NOMO-1 (cell line): Measurements from ENCODE around the gene PTGES2.
"Not testable (repeated sequence)": the region's sequence is repeated elsewhere in the genome, so short reads cannot be mapped to it uniquely, and the experiment has no call there.

ENCODE experiments used
- DNase-seq, 2 experiments: peaks; one replicate each; lab custom pipeline; 2025; ENCODE audit not compliant: unreplicated experiment in 2 of 2; lab: John Stamatoyannopoulos, UW

PTGES2 gene

DNA sequence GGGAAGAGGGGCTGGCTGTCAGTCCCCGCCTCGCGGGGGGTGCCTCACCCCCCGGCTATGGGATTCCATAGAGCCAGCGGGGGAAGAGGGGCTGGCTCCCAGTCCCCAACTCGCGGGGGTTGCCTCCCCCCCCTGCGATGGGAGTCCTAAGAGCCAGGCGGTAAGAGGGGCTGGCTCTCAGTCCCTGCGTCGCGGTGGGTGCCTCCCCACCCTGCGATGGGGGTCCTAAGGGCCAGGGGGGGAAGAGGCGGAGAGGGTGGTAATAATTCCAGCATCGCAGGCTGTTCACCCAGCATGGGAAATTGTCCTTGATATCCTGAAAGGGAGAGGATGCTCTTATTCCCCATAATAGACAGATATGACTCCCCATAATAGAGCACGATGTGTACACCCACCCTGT is 12.1 kb upstream of the PTGES2 start:
- DNase-seq, result no peak

DNA sequence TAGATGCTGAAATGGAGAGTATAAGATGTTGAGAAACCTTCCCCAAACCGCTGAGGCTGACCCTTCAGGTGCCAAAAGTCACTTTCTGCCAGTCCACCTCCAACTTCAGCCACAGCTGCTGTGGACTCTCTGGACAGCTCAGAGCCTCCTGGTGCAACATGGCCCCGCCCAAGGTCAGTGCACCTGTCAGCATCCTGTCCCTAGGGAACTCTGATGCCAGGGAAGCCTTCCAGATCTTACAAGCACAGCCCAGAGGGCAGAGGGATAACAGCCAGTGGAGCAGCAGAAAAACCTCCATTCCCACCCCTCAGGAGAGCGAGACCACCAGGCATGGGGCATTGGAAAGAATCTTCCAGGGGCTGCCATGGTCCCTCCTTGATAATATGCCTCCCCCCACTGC is 10.5 kb upstream of the PTGES2 start:
- DNase-seq, result no peak

- DNase-seq, result peak in 1 of 2 experiments; percentile 16
Measured at GRCh38 chr9:128136816-128137793, 9.6 kb upstream of the PTGES2 start.

DNA sequence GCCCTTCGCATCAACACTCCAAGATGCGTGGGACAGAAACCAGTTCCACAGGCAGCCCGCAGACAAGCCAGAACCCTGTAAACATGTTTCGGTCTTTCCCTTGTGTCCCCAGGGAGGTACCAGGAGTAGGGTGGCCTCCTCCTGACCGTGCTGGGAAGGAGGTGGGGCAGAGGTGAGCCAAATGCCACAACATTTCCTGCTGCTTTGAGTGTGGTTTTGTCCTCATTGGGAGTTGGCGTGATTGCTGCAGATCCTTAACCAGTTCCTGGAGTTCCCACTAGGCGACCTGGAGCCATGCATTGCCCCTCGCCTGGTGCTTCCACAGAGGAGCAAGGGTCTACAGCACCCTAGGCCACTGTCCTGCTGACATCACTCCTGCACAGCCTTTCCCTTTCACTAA is 8.0 kb upstream of the PTGES2 start:
- not testable (repeated sequence) for DNase-seq

DNA sequence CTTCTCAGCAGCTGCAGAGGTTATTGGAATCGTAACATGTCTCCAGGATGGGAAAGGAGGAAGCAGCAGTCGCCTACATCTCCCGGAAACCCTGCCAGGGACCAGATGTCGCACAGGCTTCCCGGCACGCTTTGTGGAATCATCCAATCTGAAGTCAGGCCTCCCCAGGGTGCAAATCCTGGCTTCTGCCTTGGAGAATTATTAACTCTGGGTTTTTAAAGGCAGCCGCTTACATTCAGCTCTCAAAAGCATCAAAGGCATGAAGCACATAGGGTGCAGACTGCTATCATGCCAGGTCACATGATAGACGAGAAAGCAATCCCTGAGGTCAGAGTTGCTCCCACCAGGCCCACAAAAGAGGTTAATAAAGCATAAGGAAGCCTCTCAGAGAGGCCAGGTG is 4.6 kb upstream of the PTGES2 start:
- not testable (repeated sequence) for DNase-seq

- DNase-seq, result not testable (repeated sequence)
Measured at GRCh38 chr9:128131346-128131745, 3.8 kb upstream of the PTGES2 start.

DNA sequence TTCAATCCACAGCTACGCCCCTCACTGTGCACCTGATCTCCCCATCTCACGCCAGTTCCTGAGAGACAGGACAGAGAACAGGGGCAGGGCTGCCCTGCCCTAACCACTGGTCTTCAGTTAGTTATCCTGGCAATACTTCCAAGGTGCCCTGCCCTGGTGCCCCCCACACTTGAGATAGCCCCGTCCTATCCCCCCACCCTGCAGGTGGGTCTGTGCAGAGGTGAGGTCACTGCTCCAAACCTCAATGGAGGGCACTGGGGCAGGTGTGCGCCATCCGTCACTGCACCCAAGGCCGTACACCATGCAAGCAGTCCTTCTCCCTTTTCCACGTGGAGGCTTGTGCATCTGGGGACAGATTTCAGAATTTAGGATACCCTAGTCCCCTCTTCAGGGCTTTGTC is 3.1 kb upstream of the PTGES2 start:
- not testable (repeated sequence) for DNase-seq

GRCh38 chr9:128129976-128130590 is 2.6 kb upstream of the PTGES2 start:
- DNase-seq, result not testable (repeated sequence)

DNA sequence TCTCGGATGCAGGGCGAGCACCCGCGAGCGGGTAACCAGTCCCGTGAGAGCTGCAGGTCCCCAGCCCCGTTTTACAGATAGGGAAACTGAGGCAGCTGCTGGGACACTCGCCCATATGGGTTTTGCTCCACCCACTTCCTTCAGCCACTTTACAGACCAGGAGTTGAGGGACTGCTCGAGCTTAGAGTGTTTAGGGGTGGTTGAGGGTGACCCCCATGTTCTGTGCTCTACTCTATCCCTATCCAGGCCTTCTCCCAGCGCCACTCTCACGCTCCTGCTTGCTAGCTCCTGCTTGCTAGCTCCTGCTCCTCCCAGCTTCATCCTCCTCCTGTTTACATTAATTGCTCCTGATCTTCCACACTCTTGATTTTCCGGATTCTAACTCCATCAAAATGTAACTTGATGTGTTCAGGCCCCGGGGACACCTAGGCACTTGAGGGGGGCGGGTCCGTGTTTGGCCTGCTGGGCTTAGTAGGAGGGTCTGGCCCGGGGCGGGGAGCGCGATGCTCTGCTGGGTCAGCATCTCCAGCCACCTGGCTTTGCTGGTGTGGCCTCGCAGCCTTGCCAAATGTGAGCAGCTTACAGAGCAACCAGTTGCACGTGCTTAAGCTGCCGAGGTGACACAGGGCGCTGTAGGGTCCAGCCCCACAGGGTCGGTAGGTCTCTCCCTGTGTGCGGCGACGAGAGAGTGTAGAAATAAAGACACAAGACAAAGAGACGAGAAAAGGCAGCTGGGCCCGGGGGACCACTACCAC is 1.5 kb upstream of the PTGES2 start:
- no peak for DNase-seq

- peak; percentile 72 to 78 for DNase-seq
Measured at GRCh38 chr9:128127990-128128835, 684 bp upstream of the PTGES2 start.

DNA sequence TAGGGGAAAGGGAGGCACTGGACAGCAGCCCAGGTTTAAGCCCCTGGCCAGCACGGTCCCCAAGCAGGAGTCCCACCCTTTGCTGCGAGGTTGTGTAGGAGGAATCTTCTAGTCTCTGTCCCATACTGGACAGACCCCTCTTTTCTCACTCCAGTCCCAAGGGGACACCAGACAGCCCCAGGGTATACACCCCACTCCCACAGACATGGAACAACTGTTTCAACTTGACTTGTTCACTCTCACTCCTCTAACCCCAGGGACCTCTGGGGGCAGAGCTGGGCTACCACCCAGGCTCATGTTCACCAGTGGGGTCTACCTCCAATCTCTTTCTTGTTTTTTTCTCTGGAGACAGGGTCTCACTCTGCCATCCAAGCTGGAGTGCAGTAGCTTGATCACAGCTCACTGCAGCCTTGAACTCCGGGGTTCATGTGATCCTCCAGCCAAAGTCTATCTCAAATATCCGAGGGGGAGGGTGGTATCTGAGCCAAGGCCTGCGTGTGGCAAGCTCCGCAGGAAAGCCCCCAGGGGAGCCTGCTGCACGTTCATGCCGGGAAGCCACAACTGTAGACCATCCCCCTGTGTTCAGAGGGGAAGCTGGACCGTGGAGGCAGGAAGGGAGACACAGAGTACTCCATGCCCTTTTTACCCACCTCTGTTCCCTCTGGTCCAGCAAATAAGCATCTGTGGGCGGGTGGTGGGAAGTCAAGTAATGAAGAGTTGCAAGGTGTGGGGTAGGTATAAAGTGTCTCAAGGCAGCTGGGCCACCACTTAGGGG is 1.8 kb downstream of the PTGES2 start:
- DNase-seq, result no peak

DNA sequence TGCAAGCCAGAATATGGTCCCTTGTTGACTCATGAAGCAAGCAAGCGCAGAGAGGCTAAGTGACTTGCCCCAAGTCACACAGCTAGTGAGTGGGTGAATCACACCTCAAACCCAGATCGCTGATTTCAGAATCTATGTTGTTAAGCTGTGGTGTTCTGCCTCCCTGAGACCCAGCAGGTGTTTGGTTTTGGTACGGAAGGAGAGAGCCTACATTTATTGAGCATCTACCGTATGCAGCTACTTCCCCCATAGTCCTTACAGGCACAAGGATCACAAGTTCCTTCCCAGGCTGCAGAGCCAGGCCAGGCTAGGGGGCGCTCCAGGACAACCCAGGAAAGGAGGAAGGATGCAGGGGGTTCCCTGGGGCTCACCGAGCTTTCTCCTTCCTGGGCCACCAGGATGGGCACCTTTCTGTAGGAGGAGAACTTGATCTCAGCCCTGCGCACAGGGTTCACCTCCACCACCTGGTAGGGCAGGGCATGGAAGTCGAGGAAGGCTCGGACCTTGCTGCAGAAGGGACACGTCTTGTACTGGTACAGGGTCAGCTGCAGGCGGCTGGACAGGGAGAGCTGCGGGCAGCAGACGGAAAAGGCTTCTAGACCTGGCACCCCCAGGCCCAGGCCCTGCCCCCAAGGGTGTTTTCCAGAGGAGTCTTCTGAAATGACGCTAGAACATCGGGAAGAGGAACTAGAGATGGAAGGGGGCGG is 2.5 kb downstream of the PTGES2 start:
- DNase-seq, result peak; percentile 29 to 43

DNA sequence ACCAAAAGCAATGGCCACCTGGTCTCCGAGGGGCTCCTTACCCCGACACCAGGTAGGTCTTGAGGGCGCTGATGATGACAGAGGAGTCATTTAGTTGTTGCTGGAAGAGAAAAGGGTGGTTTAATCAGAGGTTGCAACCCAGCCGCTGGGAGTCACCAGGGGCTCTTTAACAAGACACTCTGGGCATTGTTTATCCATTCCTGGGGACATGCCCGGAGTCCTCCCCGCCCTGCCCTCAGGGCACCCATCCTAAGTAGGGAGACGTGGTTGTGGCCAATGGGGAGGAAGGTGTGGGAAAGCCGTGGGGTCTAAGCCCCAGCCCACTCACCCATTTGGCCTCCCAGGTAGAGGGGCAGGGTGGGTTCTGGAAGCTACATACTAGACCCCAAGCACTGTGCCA is 3.1 kb downstream of the PTGES2 start:
- DNase-seq, result no peak

DNA sequence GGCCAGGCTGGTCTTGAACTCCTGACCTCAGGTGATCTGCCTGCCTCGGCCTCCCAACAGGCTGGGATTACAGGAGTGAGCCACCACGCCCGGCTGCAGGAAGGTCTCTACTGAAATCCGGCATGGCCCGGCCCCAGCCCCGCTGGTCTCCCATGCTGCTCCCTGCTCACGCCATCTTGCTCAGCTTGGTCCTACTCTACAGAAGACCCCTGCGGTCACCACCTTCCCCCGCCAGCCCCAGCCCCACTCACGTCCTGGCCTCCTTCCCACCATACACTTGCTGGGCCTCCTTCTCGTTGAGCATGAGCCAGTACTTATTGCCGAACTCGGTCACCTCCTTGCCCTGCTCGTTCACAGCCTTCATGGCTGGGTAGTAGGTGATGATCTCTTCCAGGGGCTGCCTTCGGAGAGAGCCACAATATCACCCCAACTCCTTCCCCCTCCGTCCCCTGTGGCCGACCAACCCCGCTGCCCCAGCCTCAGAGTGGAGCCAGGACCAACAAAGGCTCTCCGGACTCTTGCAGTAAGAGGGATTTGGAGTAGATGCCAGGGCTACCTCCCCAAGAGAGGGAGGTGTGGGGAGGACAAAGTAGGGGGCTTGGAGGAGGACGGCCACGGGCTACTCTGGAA is 4.0 kb downstream of the PTGES2 start:
- no peak for DNase-seq

GRCh38 chr9:128122809-128123175 is 4.7 kb downstream of the PTGES2 start:
- DNase-seq, result no peak

DNA sequence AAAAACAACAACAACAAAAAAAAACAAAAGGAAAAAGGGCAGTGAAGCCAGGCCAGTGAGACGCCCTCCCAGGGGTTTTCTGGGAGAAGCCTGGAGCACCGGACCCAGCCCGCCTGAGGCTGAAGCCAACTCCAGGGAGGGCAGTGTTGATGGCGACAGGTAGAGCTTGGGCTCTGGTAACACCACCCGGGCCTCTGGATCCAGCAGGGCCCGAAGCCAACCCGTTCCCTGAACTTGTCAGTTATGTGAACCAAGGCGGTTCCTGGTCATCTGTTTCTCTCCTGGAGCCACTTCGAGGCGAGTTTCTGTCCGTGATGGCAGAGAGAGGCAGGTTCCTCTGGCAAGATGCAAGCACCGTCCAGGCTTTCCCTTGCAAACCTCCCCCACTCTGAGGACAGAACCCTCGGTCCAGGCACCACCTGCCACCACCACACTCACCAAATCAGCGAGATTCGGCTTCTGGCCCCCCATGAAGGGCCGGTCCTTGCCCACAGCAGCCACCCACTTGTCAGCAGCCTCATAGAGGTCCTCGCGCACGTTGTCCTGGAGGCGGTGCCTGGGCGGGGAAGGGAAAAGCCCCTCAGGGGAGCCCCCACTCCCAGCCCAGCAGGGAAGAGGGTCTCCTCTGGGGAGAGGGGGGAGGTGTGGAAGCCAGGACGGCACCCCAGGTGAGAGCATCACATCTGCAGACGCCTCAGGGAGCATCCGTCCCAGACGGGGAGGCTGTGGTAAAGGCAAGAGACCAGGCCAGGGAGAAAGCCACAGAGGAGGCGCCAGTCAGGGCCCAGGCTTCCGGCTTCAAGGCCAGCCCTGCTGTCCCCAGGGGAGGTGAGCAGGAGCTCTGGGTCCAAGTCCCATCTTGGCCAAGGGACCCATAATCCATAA is 5.4 kb downstream of the PTGES2 start:
- no peak for DNase-seq

- DNase-seq, result no peak
Measured at GRCh38 chr9:128121466-128121810, 6.1 kb downstream of the PTGES2 start.
